Stimulated activated CD4-positive, alpha-beta T cell treated with anti-CD3 and anti-CD28 coated beads, Interleukin-2, amount 100 ng/mL, for 48 hours (primary cell): ENCODE data around the gene MON1A.
A peak's percentile ranks its signal among the peaks of the same experiment; 100 is the strongest.
"Not testable (repeated sequence)": the region's sequence is repeated elsewhere in the genome, so short reads cannot be mapped to it uniquely, and the experiment has no call there.

ENCODE experiments used
- DNase-seq, 2 donors: peaks; one replicate each; pipeline ENCODE4 v3.0.0-alpha.2; 2020

The MON1A gene, protein sequence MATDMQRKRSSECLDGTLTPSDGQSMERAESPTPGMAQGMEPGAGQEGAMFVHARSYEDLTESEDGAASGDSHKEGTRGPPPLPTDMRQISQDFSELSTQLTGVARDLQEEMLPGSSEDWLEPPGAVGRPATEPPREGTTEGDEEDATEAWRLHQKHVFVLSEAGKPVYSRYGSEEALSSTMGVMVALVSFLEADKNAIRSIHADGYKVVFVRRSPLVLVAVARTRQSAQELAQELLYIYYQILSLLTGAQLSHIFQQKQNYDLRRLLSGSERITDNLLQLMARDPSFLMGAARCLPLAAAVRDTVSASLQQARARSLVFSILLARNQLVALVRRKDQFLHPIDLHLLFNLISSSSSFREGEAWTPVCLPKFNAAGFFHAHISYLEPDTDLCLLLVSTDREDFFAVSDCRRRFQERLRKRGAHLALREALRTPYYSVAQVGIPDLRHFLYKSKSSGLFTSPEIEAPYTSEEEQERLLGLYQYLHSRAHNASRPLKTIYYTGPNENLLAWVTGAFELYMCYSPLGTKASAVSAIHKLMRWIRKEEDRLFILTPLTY

DNA sequence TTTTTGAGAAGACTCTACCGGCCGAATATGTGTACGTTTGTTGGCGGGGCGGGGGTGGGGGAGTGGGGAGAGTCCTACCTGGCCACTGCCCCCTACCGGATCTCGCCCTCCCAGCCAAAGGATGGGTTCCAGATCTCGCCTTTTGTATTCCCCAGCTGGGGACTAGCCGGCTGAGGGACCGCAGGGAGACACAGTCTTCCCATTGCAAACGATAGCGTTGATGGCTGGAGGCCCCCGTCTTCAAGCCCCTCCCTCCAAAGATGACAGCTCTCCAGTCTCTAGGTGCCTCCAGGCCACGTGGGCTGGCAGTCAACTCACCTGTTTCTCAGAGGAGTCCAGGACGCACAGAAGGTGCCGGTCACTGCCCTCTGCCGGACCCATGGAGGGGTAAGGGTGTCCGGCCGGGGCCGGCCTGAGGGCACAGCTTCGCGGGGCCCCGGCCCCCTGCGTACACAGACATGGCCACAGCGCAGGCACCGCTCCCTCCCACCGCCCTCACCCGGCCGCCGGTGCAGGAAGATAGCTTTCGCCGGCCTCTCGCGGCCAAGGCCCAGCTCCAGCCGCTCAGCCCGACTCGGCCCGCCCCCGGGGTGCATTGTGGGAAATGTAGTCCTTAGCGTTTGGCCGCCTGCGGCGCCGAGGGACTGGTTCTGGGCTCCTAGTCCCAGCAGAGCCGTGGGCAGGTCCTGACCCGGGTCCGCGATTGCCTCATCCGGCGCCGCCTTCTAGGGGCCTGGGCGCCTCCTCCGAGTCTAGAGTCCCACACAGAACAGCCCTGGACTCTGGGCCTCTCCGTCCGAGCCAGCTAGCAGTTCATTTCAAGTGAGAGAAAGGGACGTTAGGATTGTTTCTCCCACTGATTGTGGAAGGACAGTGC is at the start of gene MON1A:
MON1A (minus strand) TSS at position 521 of the 877 bp plus-strand sequence. CDS start 16,465 bp downstream, outside the sequence.
- peak; percentile 89 to 90 for DNase-seq

DNA sequence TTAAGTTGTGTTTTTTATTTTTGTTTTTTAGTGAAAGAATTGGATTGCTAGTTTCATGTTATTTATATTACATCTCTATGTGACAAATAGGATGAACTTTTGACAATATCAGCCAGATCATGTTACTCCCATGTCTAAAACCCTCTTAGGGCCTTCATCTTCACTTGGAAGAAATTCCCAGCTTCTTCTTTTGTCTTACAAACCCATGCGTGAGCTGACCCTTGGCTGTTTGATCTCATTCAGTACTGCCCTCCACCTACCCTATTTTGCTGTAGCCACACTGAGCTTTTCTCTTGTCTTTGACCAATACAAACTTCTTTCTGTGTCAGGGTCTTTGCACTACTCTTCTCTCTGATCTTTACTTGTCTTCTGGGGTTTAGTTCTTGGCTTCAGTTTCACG is 47.3 kb upstream of the MON1A start:
- DNase-seq, result no peak

DNA sequence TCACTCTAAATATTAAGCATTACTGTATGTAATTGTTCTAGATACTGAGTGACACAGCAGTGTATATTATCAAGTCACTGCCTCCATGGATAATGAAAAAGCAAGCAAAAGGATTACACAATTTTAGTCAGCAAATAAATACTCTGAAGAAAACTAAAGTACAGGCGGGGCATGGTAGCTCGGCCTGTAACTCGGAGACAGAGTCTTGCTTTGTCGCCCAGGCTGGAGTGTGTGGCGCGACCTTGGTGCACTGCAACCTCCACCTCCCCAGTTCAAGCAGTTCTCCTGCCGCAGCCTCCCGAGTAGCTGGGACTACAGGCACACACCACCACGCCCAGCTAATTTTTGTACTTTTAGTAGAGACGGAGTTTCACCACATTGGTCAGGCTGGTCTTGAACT is 43.0 kb upstream of the MON1A start:
- DNase-seq, result no peak

DNA sequence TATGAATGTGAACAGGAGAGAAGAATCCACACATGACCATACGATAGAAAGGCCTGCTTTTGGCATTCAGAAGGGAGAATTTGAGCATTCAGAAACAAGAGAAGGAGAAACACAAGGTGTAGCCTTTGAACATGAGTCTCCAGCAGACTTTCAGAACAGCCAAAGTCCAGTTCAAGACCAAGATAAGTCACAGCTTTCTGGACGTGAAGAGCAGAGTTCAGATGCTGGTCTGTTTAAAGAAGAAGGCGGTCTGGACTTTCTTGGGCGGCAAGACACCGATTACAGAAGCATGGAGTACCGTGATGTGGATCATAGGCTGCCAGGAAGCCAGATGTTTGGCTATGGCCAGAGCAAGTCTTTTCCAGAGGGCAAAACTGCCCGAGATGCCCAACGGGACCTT is 38.7 kb upstream of the MON1A start:
- no peak for DNase-seq

DNA sequence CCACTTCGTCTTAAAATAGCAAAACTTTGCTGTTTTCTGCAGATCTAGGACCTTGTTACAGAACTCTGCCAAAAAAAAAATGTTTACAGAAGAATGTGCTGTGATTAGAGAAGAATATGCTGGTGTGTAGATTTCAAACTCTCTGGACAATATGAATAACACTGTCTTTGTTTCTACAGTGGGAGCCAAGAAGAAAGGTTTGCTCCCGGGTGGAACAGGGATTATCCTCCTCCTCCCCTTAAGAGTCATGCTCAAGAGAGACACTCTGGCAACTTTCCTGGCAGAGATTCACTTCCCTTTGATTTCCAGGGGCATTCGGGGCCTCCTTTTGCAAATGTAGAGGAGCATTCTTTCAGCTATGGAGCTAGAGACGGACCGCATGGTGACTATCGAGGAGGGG is 37.7 kb upstream of the MON1A start:
- no peak for DNase-seq

DNA sequence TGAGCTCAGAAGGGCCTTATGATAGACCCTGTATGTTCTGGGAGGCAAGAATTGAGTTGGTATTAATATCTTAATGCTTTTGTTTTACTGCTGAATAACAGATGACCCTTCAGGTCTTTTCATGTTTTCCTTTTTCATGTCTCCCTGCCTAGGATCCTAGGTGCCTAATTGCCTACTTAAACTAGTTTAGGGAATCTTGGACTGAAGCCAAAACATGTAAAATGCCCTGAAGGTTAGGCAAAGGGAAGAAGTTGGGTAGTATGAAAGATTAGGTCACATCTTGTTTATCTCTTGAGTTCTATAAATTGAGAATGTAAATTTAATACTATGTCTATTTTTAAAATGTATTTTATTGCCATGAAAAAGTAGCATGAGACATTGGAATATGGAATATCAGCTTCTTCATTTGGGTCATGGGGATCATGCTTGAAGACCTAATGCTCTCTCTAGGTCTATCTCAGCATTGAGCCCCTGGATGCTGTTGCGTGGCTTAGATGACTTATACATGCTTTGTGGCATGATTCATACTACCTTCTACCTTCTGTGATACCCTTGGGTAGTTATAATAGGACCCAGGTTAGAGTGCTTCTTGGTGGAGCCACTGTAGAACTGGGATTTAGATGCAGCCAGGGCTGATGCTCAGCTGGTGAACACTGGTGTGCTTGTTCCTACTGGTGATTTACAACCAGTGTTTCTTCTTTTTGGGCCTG is 36.8 kb upstream of the MON1A start:
- DNase-seq, result no peak

DNA sequence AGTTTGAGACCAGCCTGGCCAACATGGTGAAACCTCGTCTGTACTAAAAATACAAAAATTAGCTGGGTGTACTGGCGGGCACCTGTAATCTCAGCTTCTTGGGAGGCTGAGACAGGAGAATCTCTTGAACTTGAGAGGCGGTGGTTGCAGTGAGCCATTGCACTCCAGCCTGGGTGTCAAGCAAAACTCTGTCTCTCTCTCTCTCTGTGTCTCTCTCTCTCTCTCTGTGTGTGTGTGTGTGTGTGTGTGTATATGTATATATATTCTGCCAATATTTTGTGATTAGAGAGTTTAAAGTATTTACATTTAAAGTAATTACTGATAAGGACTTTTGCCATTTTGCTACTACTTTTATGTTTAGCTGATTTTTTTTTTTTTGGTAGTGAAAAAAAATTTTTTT is 26.0 kb upstream of the MON1A start:
- no peak for DNase-seq

DNA sequence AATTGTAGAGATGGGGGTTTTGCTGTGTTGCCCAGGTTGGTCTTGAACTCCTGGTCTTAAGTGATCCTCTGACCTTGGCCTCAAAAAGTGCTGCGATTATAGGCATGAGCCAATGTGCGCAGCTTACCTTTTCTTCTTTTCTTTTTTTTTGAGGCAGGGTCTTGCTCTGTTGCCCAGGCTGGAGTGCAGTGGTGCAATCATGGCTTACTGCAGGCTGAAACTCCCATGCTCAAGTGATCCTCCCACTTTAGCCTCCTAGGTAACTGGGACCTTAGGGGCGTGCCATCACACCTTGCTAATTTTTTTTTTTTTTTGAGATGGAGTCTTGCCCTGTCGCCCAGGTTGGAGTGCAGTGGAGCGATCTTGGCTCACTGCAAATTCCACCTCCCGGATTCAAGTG is 23.3 kb upstream of the MON1A start:
- DNase-seq, result no peak

DNA sequence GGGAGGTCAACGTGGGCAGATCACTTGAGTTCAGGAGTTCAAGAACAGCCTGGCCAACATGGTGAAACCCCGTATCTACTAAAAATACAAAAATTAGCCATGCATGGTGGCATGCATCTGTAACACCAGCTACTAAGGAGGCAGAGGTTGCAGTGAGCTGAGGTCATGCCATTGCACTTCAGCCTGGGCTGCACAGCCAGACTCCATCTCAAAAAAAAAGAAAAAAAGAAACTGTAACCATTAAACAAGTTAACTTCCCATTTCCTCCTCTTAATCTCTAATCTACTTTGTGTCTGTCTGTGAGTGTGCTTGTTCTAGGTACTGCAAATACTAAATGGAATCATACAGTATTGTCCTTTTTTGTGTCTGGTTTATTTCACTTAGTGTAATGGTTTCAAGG is 13.0 kb upstream of the MON1A start:
- DNase-seq, result no peak

DNA sequence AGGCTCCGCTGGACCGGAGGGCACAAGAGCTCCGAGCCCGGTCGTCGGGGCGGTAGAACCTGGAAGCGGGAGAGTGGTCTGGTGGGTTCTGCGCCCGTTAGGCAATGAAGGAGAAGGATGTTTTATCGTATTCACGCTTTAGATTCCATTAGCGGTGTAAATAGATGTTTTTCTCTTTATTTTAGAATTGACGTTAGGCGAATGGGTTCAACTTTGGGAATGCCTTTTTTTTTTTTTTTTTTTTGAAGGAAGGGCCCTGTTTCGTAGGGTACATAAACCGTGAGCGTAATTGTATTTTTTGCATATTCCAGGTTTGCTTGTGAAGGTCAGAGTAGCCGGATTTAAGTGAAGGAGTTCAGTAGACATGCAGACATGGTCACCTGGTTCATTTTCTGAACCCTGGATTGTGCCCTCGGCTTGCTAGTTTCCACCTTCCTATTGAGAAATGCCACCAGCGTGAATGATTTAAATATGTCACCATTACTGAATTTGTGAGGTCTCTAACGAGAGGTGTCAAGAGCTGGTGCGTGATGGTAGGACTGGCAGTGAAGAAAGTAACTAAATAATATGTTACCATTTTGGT is 11.1 kb upstream of the MON1A start:
- DNase-seq, result no peak

DNA sequence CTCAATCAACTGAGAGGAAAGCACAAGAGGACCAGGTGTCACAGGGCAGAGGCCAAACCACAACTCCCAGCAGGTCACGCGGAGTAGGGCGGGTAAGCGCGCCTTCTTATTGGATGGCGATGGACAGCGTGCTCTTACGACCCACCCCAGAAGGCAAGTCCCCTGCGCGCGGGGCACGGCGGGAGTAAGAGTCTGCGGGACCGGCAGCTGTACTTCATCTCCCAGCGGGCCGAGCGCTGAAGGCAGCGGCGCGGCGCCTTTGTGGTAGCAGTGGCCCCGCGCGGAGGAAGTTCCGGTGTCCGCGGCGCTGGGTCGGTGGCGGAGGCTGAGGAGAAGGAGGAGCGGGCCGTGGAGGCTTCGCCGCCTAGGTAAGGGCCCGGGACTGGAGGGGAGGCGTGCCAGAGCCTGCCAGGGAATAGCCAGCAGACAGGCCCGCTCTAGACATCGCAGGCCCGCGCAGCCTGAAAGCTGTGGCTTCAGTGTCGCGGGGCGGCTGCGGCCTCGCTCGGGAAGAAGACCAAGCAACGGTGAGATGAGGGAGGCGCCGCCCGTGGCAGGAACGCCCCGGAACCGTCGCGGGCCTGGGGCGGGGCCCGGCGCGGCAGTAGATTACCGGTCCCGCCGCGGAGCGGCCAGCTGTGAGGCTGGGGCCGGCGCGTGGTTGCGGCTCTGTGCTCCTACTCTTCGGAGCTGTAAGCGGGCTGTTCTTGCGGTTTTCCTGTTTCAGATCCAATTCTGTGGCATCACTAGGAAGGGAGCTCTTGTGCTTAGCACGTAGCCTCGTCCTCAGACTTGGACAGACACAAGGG is 10.5 kb upstream of the MON1A start, which contains the start of gene RBM6:
RBM6 (plus strand) TSS at position 293 of the 809 bp plus-strand sequence. CDS start 22,492 bp downstream, outside the sequence.
- DNase-seq, result peak; percentile 88 to 92

DNA sequence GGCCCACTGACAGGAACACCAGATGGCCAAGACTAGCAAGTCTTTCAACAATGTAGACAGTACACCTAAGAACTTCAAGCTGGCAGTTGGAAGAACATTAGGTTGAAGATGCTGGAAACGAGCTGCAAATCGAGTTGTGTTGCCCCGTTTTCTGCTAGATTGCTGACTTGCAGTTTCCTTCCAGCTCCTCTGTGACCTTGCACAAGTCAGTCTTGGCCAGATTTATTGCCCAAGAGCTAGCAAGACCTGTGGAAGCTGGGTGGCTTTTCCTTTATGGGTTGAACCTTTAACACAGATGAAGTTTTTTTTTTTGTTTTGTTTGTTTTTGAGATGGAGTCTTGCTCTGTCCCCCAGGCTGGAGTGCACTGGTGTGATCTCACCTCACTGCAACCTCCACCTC is 7.5 kb upstream of the MON1A start:
- DNase-seq, result no peak

DNA sequence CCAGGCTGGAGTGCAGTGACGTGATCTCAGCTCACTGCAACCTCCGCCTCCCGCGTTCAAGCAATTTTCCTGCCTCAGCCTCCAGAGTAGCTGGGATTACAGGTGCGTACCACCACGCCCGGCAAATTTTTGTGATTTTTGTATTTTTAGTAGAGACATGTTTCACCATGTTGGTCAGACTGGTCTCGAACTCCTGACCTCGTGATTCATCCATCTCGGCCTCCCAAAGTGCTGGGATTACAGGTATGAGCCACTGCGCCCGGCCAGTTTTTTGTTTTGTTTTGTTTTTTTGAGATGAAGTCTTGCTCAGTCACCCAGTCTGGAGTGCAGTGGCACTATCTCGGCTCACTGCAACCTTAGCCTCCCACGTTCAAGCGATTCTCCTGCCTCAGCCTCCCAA is 2.7 kb upstream of the MON1A start:
- not testable (repeated sequence) for DNase-seq

DNA sequence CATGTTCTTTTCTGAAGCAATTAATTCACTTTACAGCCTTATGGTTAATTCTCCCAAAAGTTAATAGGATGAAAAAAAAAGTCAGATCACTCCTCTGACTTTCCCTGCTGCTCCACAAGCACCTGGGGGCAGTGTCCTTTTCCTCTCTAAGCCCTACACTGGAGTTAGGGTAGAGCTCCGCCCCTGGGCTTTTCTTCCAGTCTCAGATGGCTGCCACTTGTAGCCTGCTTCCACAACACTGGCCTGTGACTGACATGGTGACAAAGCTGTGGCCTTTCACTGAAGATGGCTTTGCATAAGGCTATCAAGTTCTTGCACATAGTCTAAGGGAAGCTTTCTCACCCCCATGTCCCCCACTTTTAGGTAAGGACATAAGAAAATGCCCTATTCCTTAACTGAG is 1.3 kb upstream of the MON1A start:
- no peak for DNase-seq

DNA sequence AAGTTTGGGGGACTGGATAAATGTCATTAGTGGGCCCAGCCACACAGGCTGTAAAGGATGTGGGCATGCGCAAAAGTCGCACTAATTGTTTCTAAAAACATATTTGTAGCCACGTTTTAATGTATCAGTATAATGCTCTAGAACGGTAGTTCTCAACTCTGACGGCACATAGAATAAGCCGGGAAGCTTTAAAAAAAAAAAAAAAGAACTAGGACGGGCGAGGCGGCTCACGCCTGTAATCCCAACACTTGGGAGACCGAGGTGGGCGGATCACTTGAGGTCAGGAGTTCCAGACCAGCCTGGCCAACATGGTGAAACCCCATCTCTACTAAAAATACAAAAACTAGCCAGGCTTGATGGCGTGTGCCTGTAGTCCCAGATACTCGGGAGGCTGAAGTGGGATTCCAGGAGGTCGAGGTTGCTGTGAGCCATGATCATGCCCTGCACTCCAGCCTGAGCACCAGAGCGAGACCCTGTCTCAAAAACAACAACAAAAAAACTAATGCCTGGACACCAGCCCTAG is 618 bp upstream of the MON1A start:
- DNase-seq, result no peak

DNA sequence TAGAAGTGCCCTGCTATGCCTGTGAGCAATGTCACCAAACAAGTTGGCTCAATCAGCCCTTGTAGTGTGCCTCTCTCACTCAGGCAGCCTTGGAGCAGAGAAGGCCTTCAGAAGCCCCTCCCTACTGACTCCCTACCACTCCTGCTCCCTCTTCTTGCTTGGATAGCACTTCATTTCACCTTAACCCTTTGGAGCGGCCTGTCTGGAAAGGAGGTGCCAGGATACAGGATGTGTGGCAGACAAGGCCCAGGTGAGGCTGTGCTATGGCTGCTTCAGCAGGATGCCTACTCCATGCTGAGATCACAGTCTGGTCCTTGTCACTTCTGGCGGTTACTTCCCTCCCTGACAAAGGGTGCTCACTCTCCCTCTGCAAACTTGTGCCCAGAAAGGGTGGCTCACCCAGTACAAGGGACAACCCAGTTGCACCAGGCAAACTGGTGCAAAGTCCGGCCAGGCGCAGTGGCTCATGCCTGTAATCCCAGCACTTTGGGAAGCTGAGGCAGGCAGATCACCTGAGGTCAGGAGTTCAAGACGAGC is 1.1 kb downstream of the MON1A start:
- no peak for DNase-seq

DNA sequence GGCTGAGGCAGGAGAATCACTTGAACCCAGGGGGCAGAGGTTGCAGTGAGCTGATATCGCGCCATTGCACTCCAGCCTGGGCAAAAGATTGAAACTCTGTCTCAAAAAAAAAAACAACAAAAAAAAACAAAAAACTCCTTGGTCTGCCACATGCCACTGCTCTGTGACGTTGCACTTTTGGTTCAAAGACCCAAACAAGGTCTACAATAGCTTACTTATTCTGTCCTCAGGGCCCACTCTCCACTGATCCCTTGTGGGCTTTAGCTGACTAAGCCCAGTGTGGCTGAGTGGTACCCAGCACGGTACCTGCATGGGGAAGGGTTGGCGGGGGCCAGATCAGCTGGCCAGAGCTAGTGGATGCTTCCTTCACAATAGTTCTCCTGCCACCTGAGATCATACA is 1.8 kb downstream of the MON1A start:
- no peak for DNase-seq

DNA sequence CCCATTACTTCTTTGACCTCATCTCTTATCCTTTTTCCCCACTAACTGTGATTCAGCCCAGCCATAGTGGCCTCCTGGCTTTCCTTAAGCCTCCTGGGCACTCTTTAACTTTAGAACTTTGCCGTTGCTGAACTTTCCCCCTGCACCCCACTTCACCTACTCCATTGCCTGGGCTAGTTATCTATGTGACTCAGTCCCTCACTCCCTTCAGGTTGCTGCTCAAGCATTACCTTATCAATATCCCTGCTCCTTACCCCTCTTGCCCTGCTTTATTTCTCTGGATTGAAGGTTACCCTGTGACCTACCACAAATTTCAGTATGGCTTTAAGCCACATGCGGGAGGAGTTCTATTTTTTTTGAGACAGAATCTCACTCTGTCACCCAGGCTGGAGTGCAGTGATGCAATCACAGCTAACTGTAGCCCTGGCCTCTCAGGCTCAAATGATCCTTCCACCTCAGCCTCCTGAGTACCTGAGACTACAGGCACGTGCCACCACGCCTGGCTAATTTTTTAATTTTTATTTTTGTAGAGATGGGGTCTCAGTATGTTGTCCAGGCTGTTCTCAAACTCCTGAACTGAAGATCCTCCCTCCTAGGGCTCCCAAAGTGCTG is 3.4 kb downstream of the MON1A start:
- DNase-seq, result no peak

DNA sequence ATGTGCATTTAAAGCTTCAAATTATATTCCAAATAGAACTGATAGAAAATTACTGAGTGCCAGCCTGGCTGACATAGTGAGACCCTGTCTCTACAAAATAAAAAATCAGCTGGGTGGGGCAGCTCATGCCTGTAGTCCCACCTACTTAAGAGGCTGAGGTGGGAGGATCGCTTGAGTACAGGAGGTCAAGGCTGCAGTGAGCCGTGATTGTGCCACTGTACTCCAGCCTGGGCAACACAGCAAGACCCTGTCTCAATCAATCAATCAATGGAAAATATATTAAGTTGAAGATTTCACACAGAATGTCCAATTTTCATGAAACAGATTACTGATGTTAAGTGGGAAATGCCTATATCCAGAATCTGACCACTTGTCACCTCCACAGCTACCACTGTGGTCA is 4.1 kb downstream of the MON1A start:
- no peak for DNase-seq

DNA sequence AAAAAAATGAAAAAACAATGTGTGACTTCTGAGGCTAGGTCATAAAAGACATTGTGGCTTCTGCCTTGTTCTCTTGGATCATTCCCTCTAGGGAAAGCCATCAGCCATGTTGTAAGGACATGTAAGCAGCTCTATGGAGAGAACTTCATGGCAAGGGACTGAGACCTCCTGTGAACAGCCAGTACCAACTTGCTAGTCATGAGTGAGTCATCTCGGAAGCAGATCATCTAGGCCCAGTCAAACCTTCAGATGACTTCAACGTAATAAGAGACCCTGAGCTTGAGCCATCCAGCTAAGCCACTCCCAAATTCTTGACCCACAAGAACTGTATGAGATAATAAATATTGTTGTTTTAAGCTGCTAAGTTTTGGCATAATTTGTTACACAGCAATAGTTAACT is 4.9 kb downstream of the MON1A start:
- DNase-seq, result no peak
